Keratinocyte (primary cell): Measurements from ENCODE around the gene GJD2.

Source experiments
- EZH2 ChIP-seq: IDR thresholded peaks from one replicate; pipeline ENCODE4 v1.6.1; 2012; ENCODE audit warnings: inconsistent platforms, mild to moderate bottlenecking, low read length, moderate library complexity
- TF ChIP-seq, protein P1 (sequence below), 3 experiments: IDR thresholded peaks in 1 of 3; conservative IDR thresholded peaks in 1 of 3; optimal IDR thresholded peaks in 1 of 3; 2 replicates in 2 of 3; 3 replicates in 1 of 3; pipeline versions ENCODE3 to v1.5.1; 2011; ENCODE audit warnings: low read length in 3 of 3, mild to moderate bottlenecking in 3 of 3, moderate library complexity in 2 of 3, control low read depth in 1 of 3, inconsistent platforms in 1 of 3; ENCODE audit not compliant: insufficient read depth in 2 of 3; ENCODE audit errors: extremely low read depth in 1 of 3

DNA sequence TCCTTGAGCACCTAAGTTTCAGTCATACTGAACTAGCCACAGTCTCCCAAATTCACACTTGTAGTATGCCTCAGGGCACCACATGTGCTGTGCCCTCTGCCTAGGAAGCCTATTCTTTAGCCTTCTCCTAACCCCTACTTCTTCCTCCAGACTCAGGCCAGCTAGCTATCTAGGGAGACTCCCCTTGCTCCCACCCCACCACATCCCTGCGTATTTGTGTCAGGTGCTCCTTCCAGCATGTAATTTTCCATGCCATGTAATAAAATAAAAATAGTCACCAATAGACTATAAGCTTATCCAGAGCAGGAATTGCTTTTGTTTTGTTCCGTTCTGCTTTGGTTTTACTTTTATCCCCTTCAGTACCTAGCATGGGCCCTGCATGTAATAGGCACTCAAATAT is 14.9 kb upstream of the GJD2 start:
- TF ChIP-seq, protein P1, sequence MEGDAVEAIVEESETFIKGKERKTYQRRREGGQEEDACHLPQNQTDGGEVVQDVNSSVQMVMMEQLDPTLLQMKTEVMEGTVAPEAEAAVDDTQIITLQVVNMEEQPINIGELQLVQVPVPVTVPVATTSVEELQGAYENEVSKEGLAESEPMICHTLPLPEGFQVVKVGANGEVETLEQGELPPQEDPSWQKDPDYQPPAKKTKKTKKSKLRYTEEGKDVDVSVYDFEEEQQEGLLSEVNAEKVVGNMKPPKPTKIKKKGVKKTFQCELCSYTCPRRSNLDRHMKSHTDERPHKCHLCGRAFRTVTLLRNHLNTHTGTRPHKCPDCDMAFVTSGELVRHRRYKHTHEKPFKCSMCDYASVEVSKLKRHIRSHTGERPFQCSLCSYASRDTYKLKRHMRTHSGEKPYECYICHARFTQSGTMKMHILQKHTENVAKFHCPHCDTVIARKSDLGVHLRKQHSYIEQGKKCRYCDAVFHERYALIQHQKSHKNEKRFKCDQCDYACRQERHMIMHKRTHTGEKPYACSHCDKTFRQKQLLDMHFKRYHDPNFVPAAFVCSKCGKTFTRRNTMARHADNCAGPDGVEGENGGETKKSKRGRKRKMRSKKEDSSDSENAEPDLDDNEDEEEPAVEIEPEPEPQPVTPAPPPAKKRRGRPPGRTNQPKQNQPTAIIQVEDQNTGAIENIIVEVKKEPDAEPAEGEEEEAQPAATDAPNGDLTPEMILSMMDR (optimal IDR thresholded peaks at IDR 0.05 in 1 of 3, IDR thresholded peaks at IDR 0.05 in 1 of 3, conservative IDR thresholded peaks at IDR 0.05 in 1 of 3; ENCODE audit: extremely low read depth in 1 of 3, insufficient read depth in 2 of 3, low read length in 3 of 3) = no peak
- TF ChIP-seq EZH2 = no peak
